Activated naive CD4-positive, alpha-beta T cell treated with Interleukin-2 at 50 U/mL for 16 hours (primary cell): ENCODE measurements around the gene MED20.

Source experiments
- DNase-seq: peaks from one replicate; pipeline ENCODE4 v3.0.0-alpha.2; 2020

Gene MED20

DNA sequence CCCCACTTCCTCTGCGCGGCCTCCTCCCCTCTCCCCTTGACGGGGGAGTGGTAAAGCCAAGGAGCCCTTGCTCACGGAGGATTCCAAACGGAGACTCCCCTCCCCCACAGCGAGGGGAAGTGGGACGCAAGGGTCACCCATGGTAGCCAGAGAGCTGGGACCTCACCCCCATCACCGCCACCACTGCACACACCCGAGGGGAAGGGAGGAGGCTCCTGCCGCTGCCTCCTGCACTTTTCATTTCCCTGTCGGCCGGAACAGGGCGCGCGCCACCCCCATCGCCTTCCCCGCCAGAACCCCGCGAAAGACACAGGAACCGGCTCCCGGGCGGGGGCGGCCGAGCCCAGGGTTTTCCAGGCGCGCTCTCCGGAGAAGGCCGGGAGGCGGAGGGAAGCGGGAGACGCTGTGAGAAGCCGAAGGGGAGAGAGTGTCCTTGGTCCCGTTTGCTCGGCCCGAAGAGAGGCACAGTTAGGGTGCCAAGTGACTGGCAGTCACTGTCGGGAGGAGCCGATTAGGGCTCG, 19.9 kb upstream of the MED20 start:
- DNase-seq = peak; percentile 63

DNA sequence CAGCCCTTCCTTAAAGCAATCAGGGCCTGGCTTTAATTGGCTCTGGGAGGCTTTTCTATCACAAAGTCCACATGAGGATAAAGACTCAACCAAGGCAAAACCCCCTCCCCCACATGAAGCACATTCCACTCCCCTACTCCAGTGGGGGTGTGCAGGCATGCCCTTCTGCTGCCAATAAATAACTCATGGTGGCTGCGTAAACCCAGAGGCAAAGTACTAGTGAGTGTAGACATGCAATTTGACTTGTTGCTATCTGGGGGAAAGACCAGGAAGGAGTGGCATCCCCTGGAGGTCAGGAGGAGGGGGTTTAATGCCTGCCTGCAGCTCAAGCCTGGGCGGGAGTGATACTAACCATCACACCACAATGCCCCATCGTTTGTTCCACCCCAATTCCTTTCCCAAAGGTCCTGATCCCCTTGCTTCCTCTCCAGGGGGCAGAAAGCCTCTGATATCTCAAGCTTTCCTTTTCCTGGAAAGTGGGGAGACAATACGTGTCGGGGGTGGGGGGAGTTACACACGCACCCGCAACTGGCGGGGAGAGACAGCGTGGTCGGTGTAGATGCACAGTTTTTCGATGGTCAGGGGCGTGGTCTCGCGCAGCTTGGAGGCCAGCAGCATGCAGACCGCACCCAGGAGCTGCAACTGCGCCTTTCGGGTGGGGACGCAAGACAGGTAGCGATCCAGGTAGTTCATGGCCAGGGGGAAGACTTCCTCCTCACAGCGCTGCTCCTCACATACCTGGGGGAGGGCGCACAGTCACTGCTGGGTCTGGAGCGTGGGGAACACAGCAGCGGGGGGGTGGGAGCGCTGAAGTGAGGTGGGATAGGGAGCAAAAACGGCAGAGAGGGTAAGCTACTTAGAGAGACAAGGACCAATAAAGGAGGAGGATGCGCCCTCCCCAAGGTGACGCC, 19.2 kb upstream of the MED20 start:
- peak; percentile 49 for DNase-seq

DNA sequence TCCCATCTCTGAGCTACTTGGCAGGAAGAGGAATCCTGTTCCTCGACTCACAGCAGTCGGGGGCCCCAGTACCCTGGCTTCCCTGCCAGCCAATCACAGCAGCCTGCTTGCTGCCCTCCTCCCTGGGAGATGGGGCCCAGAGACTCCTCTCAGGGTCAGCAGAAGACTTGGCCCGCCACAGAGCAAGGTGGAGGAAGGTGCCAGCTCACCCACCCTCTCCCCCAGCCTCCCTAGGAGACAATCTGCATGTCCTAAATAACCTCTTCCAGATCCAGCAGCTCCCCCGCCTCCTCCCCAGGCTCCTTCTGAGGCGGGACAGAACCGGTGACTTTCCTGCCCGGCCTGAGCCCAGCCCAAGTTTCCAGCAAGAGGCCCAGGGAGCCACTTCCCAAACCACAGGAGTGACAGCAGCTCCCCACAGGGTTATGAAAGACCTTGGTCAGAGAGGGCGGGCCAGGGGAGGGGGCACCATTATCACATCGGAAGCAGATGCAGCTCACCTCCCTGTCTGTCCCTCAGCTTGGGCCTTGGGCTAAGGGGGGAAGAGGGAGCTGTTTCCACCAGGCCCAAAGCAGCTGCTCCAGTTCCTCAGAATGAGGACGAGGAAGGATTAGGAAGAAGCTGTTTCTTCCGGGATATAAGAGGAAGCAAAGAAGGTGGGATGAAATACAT, 18.4 kb upstream of the MED20 start:
- peak; percentile 31 for DNase-seq

DNA sequence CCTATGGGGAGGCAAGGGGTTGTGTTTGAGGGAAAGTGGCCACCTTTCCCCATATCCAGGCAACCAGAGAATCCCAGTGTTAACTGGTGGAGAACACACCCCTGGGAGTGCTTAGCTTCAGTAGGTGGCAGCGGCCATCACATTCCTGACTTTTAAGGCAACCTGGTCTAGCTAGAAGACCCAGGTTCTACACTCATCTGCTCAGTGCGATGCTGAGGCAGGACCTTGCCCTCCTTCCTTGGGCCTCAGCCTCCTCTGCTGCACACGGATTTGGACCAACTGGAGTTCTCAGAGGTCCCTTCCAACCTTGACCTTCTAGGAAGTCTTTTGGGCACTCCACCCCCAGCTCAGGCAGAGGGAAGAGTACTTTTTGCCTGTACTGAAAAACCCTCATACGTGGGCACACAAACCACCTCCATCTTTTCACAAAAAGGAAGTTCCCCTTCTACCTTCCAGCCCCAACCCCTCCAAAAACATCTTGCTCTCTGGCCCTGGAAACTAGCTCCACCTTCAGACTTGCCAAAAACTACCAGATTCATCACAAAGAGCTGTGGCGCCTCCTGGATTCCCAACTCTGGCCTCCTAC, 17.7 kb upstream of the MED20 start:
- no peak for DNase-seq

DNA sequence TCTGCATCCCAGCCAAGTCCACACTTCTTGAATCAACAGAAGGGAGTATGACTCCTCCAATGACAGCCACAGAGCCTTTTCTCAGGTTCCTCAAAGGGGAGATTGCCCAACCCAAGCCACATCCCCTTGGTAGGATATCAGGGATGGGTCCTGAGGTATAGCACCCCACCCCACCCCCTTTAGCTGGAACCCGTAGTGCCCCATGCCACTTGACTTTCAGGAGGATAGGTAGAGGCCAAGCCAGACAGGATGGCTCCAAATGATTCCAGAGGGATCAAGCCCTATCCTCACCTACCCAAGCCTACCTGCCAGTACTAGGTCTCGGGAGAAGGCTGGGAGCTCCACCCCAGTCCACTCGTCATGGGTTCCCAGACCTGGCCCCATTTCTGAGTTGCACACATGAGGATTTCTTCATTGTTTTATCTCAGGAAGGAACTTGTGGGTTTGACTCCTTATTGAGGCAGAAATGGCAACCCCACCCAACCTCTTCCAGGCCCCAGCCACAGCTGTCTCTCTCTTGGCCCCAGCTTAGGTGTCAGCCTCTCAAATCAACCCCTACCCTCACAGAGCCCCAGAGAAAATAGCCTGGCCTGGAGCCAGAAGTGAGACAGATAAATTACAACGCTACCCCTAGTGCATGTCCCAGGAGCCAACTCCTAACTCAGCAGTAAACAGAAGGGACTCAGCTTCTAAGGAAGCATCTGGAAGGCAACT, 17.1 kb upstream of the MED20 start:
- DNase-seq = peak; percentile 21

DNA sequence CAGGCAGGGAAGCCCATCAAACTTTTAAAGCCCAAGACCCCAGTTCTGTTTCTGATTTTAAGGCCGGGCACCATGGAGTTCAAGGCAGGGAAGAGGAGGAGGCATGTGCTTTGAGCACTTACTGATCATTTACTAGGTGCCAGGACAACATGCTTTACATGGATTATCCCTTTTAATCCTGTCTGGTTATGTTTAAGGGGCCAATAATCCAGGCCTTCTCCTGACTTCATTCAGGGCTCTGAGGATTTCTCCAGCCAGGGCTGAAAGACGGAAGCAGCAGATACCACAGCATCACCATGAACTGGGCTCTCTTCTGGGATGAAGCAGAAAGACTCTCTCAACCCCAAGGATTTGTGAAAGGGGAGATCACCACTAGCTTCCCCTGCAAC, 16.5 kb upstream of the MED20 start:
- DNase-seq = no peak

DNA sequence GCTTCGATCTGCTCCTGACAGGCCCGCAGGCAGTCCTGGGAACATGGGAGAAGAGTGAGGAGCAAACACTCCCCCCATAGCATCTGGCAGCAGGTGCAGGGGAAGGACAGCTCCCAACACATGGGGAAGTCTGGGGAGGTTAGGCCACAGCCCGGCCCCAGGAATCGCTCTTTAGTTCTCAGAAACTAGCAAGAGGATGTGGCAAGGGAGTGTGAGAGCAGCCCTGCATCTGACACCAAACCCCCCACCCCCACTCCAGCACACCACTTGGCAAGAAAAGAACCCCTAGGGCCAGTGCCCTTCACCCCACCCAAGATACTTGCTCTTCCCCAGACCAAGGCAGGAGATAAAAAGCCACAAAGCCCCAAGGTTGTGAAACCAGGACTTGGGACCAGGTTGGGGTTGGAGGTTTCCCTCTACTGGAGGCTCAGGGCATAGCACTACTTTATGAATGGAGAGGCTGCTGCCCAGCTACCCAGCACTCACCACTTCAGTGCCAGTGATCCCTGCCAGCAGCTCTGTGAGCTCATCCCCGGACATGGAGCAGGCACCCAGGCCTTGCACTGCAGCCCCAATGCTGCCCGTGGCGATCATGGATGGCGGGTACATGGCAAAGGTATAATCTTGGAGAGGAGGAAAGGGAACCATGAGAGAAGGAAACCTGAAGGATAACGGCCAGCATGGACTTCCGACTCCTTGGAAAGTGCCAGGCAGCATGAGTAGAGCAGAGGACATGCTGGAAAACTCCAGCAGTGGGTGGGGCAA, 15.3 kb upstream of the MED20 start:
- DNase-seq = peak; percentile 67

DNA sequence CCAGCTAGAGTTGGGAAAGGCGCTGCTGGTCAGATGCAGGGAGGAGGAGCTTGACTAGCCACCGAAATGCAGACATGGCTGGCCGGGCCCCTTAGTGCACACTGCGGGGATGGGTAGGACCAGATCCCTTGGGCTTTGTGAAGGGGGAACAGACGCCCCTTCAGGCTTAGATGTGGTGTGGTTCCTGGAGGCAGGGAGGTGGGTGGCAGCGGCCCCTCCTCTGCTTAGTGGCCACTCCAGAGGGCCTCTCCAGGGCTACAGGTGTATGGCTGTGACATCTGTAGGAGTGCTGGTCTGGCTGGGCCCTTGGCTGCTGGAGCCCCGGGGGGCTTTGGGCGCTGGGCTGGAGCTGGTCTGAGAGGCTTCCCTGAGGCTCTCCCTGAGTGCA, 14.7 kb upstream of the MED20 start:
- DNase-seq = no peak

DNA sequence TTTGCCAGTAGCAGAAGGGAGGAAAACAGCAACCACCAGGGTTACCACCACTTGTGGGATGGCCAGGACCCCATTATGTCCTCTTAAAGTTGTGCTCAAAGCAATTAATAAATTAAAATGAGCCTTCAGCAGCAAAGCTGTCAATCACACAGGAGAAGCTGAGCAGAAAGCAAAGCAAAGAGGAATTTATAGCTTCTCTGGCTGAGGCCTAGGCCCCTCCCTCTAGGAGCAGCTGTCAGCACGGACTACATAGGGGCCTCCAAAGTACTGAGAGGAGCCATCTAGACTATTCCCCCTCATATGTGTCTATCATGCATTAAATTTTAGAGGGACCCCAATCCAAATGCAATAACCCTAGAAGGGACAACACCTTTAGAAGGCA, 14.2 kb upstream of the MED20 start:
- no peak for DNase-seq

DNA sequence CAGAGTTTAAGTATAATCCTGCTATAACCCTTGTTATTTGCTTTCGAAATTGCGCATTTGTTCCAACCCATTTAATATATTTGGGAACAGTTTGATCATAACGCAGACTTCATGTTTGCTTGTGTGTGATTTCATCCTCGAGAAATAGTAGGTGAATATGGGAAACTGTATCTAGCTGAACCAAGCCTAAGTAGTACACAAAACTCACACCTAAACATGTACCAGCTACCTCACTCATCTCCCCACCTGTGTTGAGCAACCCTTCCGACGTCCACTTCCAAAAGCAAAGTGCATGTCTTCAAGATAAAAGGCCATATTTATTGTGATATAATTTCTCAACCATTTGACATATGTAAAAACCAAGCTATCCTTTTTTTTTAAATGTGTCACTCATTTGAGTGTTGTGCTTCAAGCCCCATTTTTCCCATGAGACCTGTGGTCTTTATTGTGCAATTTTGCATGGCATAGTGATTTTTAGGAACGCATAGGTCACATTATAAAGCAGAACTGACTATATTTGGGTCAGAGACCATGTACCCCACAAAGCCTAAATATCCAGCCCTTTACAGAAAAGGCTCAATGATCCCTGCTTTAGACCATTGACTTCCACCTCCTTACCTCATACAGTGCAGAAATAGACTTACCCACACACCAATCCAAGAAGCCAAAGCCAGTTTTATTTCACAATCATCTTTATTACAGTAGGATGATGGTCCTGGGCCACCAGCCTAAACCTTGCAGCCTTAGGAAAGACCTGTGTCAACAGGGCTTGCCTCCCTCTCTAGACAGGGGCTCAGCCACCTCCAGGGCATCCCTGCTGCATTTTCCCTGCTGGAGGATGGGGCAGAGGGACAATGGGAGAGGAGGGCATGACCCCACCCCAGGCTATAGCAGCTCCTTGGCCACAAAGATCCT, 13.6 kb upstream of the MED20 start:
- no peak for DNase-seq

DNA sequence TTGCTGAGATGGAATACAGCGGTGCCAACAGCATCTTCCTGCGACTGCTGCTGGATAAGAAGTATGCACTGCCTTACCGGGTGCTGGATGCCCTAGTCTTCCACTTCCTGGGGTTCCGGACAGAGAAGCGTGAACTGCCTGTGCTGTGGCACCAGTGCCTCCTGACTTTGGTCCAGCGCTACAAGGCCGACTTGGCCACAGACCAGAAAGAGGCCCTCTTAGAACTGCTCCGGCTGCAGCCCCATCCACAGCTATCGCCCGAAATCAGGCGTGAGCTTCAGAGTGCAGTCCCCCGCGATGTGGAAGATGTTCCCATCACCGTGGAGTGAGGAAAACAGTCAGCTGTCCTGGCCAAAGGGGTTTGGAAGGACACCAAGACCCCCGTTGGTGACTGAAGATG, 11.4 kb upstream of the MED20 start:
- no peak for DNase-seq

DNA sequence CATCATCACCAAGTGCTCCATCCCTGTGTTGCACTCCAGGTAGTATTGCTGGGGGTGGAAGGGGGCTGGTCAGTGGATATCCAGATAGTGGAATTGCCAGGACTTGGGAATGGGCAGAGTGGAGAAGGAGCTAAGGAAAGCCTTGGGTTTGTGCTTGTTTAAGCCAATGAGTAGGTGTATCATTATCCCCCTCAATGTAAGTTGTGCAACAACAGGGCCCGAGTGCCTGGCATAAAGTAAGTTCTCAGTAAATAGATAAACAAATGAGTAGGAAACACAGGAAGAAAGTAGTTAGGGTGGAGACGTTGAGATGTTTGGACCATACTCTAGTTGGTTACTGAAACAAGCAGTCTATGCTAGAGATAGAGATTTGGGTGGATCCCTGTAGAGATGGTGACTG, 10.9 kb upstream of the MED20 start:
- DNase-seq = no peak

DNA sequence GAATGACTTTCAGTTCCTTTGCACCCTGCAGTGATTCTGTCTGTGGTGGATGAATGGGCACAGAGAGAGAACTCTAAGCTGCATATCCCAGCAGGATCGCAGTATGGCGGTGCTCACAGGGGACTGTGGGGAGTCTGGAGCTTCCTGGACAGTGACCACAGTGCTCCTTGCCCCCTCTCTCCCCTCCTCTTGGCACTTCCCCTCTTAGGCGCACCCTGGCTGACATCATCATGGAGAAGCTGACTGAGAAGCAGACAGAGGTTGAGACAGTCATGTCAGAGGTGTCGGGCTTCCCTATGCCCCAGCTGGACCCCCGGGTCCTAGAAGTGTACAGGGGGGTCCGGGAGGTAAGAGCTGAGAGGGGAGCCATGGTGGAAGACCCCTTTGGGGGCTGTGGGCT, 9.0 kb upstream of the MED20 start:
- DNase-seq = no peak

DNA sequence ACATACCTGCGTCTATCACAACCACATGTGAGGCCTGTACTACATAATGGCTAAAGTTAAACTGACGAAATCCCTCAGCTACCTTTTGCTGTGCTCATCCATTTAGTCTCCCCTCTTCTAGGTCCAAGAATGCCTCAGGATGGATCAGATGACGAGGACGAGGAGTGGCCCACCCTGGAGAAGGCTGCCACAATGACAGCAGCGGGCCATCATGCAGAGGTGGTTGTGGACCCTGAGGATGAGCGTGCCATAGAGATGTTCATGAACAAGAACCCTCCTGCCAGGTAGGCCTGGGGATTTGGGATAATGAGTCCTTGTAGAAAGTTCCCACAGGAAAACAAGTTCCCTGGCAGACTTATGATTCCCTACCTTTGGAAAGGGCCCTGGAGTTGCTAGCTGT, 6.3 kb upstream of the MED20 start:
- no peak for DNase-seq

DNA sequence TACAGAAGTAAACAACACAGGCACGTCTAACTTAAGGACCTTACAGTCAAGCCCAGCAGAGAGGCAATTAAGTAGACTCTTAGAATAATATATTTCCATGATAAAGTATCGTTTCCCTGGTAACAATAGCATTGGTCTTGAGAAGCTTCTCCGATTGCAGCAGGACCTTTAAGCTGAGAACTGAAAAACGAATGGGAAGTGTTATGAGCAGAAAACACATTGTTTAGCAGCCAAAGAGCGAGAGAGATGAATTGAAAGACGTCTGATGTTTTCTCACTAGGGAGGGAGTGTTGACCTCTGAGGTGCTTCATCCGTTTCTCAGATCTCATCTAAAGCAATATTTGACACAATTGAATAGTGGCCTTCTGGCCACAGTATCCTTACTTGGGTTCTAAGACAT, 1.2 kb upstream of the MED20 start:
- DNase-seq = no peak

DNA sequence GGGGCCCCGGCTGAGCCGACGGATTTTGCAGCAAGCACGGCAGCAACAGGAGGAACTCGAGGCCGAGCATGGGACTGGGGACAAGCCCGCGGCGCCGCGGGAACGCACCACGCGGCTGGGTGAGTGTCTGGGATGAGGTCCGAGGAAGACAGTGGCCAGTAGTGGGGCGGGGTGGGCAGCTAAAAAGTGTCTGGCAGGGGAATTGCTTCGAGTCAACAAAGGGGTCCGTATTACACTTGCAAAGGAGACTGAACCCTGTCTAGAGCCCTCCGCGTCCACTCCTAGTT, 716 bp upstream of the MED20 start:
- no peak for DNase-seq

DNA sequence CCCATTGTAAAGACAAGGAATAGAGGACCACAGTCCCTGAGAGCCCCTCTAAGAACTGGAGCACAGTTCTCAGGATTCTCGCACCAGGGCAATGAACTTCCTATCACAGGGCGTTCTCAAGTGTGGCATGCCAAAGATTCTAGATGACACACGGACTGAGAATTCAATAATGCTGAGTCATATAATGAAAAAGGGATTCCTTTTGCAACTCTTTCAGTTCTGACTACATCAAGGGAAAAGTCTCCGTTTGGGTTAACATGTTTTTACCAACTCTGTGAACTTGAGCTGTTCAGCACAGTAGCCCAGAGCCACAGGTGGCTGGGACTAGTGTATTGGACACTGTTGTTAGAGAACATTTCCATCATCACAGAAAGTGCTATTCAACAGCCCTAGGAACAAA, 3.4 kb downstream of the MED20 start:
- peak; percentile 15 for DNase-seq

DNA sequence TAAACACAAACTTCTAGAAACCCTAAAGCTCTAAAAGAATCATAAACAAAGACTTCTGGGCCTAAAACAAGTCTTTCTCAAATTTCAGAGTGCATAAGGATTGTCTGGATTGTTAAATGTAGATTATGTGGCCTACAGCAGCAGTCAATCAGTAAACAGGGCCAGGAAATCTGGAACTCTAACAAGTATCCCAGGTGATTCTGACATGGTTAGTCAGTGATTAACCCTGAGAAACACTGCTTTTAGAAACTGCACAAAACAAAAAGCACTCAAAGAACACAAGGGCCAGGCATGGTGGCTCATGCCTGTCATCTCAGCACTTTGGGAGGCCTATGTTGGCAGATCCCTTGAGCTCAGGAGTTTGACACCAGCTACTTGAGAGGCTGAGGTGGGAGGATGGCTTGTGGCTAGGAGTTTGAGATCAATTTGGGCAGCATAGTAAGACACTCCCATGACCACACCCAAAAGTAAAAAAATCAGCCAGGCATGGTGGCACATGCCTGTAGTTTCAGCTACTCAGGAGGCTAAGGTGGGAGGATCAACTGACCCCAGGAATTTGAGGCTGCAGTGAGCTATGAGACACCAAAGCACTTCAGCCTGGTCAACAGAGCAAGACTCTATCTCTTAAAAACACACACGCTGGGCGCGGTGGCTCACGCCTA, 5.9 kb downstream of the MED20 start:
- no peak for DNase-seq

DNA sequence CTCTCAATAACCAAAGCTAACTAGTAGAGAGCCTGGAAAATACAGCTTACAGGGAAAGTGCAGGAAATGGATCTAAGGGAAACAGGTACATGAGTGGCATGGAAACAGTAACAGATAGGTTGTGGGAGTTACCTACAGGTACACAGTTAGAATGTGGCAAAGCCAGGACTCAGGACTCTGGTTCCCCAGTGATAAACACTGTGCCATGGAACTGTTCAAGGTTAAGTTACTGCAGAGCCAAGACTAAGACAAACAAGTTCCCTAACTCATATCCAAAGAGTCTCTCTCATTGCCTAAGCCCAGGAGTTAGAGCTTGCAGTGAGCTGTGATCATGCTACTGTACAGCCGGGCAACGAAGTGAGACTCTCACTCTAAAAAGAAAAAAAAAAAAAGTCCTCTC, 6.6 kb downstream of the MED20 start:
- DNase-seq = no peak

DNA sequence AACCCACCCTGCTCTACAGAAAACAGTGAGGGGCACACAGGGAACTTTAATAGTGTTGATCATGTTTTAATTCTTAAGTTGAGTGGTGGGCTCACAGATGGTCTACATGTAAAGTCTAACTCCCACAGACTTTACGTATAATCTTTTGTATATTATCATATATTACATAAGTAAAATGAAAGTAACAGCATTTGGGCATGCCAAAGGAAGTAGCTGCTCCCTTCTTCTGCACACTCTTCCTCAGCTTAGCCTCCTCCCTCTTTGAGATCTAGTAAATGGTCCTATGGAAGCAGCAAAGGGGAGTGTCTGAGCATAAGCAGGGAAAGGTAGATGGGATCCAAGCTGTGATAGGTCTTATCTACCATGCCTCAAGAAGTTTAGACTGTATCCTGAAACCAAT, 11.2 kb downstream of the MED20 start:
- DNase-seq = no peak

DNA sequence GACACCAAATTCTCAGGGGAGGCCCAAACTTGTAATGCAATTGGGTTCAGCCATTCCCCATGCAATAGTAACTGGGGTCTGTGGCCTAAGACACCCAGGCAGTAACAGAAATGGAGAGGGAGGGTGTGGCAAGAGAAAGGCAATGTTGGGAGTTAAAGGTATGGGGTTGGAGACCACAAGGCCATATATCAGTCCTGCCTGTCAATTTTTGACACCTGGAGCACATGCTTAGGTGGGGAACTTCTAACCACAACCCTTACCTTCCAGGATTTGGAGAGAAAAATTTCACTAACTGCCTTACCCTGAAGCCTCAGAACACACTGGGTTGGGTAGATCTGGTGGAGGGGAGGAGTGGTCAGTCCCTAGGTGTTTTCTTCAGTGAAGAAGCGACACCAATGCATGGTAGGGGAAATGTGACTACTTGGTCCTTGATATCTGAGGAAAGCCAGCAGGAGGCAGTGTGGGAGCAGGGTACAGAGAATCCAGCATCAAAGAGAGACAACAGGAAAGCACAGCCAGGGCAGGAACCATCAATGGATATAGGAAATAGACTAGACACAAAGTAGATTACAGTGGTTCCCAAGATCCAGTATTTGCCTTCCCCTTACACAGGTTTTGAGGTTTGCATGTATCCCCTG, 18.9 kb downstream of the MED20 start:
- DNase-seq = peak; percentile 64
